Type B pancreatic cell (in vitro differentiated cells): ENCODE data around the gene MEIOSIN. TPM values are rescaled to one million over a fixed set of nuclear protein-coding genes. Genes with fewer than 3 reads are reported as not detected.
A peak's percentile ranks its signal among the peaks of the same experiment; 100 is the strongest.

ENCODE experiments used
- DNase-seq: peaks from one replicate; pipeline ENCODE4 v3.0.0; 2021; ENCODE audit warnings: mixed read lengths; ENCODE audit not compliant: unreplicated experiment; ENCODE audit errors: extremely low spot score
- H3K27ac Mint-ChIP-seq: 2 replicates; pipeline ENCODE4 v1.8.0; 2021; ENCODE audit warnings: mild to moderate bottlenecking, mixed read lengths
- H3K27me3 Mint-ChIP-seq: 2 replicates; pipeline ENCODE4 v1.8.0; 2021; ENCODE audit warnings: mixed read lengths
- H3K36me3 Mint-ChIP-seq: 2 replicates; pipeline ENCODE4 v1.8.0; 2021; ENCODE audit warnings: mixed read lengths
- H3K4me1 Mint-ChIP-seq: one replicate; pipeline ENCODE4 v1.8.0; 2021; ENCODE audit warnings: mixed read lengths; ENCODE audit not compliant: unreplicated experiment
- H3K4me3 Mint-ChIP-seq: 2 replicates; pipeline ENCODE4 v1.8.0; 2021; ENCODE audit warnings: mild to moderate bottlenecking, mixed read lengths
- H3K9me3 Mint-ChIP-seq: 2 replicates; pipeline ENCODE4 v1.8.0; 2021; ENCODE audit warnings: mixed read lengths
- CTCF ChIP-seq: fragments of 200-600 bp; sonication (generic); conservative IDR thresholded peaks from 2 replicates; pipeline ENCODE4 v1.5.0; 2021; ENCODE audit warnings: antibody characterized with exemption, mild to moderate bottlenecking
- total RNA-seq: library from RNA; stranded (reverse); gene quantifications from 2 replicates; pipeline ENCODE4 v1.2.1, GENCODE V29; 2021; ENCODE audit warnings: low replicate concordance

MEIOSIN gene
- total RNA-seq, 1 donor from 2014 or later, result not detected

GRCh38 chr19:45804140-45804958 is 71.1 kb downstream of the MEIOSIN start:
- no peaks in the 10 kb centered on the region for H3K27me3 Mint-ChIP-seq
- TF ChIP-seq CTCF, result no peak
- H3K9me3 Mint-ChIP-seq, result no peaks in the 10 kb centered on the region
- H3K27ac Mint-ChIP-seq, result no peak overlapping the region
- DNase-seq, result no peak
- H3K36me3 Mint-ChIP-seq, result no peaks in the 10 kb centered on the region
- no peak overlapping the region for H3K4me3 Mint-ChIP-seq
- peaks cover under 1% of the 10 kb centered on the region for H3K4me1 Mint-ChIP-seq

- no peak for TF ChIP-seq CTCF
- Mint-ChIP-seq H3K4me1 (peaks cover 5% of the 10 kb centered on the region), H3K36me3 (no peaks in the 10 kb centered on the region), H3K27ac (no peak overlapping the region), H3K27me3 (no peaks in the 10 kb centered on the region), H3K4me3 (no peak overlapping the region), H3K9me3 (no peaks in the 10 kb centered on the region)
- no peak for DNase-seq
Measured at GRCh38 chr19:45804959-45805230, 71.7 kb downstream of the MEIOSIN start.

- H3K27ac Mint-ChIP-seq, result peak overlapping the region; percentile 3
- DNase-seq, result no peak
- no peaks in the 10 kb centered on the region for H3K36me3 Mint-ChIP-seq
- H3K9me3 Mint-ChIP-seq, result no peaks in the 10 kb centered on the region
- no peaks in the 10 kb centered on the region for H3K27me3 Mint-ChIP-seq
- H3K4me1 Mint-ChIP-seq, result peaks cover 5% of the 10 kb centered on the region
- TF ChIP-seq CTCF, result no peak
- H3K4me3 Mint-ChIP-seq, result no peak overlapping the region
Measured at GRCh38 chr19:45805719-45806118, 72.5 kb downstream of the MEIOSIN start.

GRCh38 chr19:45809643-45810159 is 76.5 kb downstream of the MEIOSIN start:
- TF ChIP-seq CTCF, result no peak
- Mint-ChIP-seq H3K27me3 (no peaks in the 10 kb centered on the region), H3K4me3 (no peak overlapping the region), H3K4me1 (peaks cover 5% of the 10 kb centered on the region), H3K36me3 (no peaks in the 10 kb centered on the region), H3K27ac (peak overlapping the region; percentile 50), H3K9me3 (no peaks in the 10 kb centered on the region)
- no peak for DNase-seq

- no peaks in the 10 kb centered on the region for H3K9me3 Mint-ChIP-seq
- no peak overlapping the region for H3K27ac Mint-ChIP-seq
- H3K36me3 Mint-ChIP-seq, result no peaks in the 10 kb centered on the region
- TF ChIP-seq CTCF, result no peak
- H3K4me3 Mint-ChIP-seq, result peak overlapping the region; percentile 39
- no peak for DNase-seq
- H3K4me1 Mint-ChIP-seq, result peaks cover 5% of the 10 kb centered on the region
- no peaks in the 10 kb centered on the region for H3K27me3 Mint-ChIP-seq
Measured at GRCh38 chr19:45812297-45812696, 79.1 kb downstream of the MEIOSIN start.

Other genes starting within 250 kb of the MEIOSIN start
- 11.9 and 13.0 TPM in 2 replicates for gene RTN2, start 236.4 kb upstream of the MEIOSIN start, total RNA-seq
- 0.48 TPM in 1 of 2 replicates, not detected in the other for gene PPM1N, start 235.0 kb upstream of the MEIOSIN start, total RNA-seq
- 51.9 and 73.0 TPM in 2 replicates for gene VASP, start 226.0 kb upstream of the MEIOSIN start, total RNA-seq
- 10.1 and 16.2 TPM in 2 replicates for gene OPA3, start 148.6 kb upstream of the MEIOSIN start, total RNA-seq
- not detected in 2 replicates for gene GPR4, start 131.2 kb upstream of the MEIOSIN start, total RNA-seq
- 46.9 and 61.4 TPM in 2 replicates for gene EML2, start 94.0 kb upstream of the MEIOSIN start, total RNA-seq
- 8.0 and 9.1 TPM in 2 replicates for gene GIPR, start 65.2 kb upstream of the MEIOSIN start, total RNA-seq
- 397 and 471 TPM in 2 replicates for gene SNRPD2, start 41.5 kb upstream of the MEIOSIN start, total RNA-seq
- 8.2 and 9.4 TPM in 2 replicates for gene QPCTL, start 40.8 kb upstream of the MEIOSIN start, total RNA-seq
- gene FBXO46, start 2.5 kb upstream of the MEIOSIN start, total RNA-seq, result 27.8 and 37.5 TPM in 2 replicates
- gene SIX5, start 35.8 kb downstream of the MEIOSIN start, total RNA-seq, result 19.7 and 38.0 TPM in 2 replicates
- gene DMPK, start 49.1 kb downstream of the MEIOSIN start, total RNA-seq, result 42.5 and 97.7 TPM in 2 replicates
- gene DMWD, start 59.4 kb downstream of the MEIOSIN start, total RNA-seq, result 56.3 and 94.0 TPM in 2 replicates
- gene RSPH6A, start 81.9 kb downstream of the MEIOSIN start, total RNA-seq, result 0.19 and 0.26 TPM in 2 replicates
- gene SYMPK, start 129.7 kb downstream of the MEIOSIN start, total RNA-seq, result 66.7 and 93.0 TPM in 2 replicates
- 3.3 and 5.0 TPM in 2 replicates for gene FOXA3, start 130.9 kb downstream of the MEIOSIN start, total RNA-seq
- 25.5 and 32.2 TPM in 2 replicates for gene IRF2BP1, start 152.7 kb downstream of the MEIOSIN start, total RNA-seq
- gene MYPOP, start 169.2 kb downstream of the MEIOSIN start, total RNA-seq, result 8.0 and 8.5 TPM in 2 replicates
- gene NANOS2, start 181.3 kb downstream of the MEIOSIN start, total RNA-seq, result not detected in 2 replicates
- 0.17 and 5.0 TPM in 2 replicates for gene NOVA2, start 240.4 kb downstream of the MEIOSIN start, total RNA-seq